ENCODE data around the gene LRBA.

DNA sequence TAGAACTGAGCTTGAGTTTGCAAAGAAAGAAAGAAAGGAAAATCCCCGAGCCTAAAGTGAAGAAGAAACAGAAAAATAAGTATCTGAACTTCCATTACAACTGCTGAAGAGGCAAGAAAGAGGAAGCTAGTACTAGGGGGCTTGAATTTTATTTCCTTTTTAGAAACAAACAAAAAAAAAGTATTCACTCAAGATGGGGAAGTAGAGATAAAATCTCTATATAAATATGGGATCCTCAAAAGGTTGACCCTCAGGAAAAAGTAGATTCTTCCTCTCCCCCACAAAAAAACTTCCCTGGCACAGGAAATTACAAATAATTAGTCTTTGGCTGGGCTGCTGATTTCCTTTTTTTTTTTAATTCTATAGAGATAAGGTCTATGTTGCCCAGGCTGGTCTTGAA is 16.0 kb downstream of the LRBA start:
- TF ChIP-seq, protein P1, sequence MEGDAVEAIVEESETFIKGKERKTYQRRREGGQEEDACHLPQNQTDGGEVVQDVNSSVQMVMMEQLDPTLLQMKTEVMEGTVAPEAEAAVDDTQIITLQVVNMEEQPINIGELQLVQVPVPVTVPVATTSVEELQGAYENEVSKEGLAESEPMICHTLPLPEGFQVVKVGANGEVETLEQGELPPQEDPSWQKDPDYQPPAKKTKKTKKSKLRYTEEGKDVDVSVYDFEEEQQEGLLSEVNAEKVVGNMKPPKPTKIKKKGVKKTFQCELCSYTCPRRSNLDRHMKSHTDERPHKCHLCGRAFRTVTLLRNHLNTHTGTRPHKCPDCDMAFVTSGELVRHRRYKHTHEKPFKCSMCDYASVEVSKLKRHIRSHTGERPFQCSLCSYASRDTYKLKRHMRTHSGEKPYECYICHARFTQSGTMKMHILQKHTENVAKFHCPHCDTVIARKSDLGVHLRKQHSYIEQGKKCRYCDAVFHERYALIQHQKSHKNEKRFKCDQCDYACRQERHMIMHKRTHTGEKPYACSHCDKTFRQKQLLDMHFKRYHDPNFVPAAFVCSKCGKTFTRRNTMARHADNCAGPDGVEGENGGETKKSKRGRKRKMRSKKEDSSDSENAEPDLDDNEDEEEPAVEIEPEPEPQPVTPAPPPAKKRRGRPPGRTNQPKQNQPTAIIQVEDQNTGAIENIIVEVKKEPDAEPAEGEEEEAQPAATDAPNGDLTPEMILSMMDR (conservative IDR thresholded peaks at IDR 0.05): no peak
- no peak for TF ChIP-seq EZH2 (IDR thresholded peaks at IDR 0.05; ENCODE audit: low read depth)

All from PC-9 (cell line).